ENCODE data around the gene FAAP100.
A peak's percentile ranks its signal among the peaks of the same experiment; 100 is the strongest.

Gene FAAP100

DNA sequence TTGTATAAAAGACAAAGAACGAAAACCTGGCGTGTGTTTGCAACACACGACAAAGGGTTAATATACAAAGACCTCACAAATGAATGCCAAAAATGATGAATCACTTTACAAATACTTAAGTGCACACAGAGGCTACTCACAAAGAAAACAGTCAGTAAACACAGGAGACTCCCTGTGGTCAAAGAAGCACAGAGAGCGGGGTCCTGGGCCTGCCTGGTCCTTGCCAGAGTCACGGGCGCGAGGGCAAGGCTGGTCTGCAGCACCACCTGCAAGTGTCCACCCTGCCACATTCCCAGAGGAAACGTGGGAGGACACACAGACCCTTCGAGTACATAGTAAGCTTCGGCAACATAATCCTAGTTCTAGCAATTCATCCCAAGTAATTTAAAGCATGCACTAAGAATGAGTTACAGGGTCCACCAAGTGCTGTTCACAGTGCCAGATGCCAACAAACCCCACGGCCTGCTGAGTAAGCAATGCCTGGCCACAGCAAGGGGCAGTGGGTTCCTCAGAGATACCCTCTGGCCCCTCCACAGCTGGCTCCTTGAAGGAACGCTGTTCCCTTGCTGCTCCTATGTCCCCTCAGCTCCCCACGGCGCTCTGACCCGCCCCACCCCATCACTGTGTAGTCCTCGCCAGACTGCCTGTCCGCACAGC lies 24.6 kb upstream of the FAAP100 start:
- DNase-seq, result no peak

- no peak for DNase-seq
Measured at GRCh38 chr17:81575836-81576235, 23.7 kb upstream of the FAAP100 start.

DNA sequence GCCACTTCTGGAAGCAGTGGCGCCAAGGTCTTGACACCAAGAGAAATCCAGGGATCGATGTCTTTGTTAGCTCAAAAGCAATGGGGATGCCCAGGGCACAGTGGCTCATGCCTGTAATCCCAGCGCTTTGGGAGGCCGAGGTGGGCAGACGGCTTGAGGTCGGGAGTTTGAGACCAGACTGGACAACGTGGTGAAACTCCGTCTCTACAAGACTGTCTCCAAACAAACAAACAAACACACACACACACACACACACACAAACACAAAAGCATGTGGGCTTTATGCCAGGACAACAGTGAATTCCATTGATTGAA lies 22.4 kb upstream of the FAAP100 start:
- DNase-seq, result no peak

DNA sequence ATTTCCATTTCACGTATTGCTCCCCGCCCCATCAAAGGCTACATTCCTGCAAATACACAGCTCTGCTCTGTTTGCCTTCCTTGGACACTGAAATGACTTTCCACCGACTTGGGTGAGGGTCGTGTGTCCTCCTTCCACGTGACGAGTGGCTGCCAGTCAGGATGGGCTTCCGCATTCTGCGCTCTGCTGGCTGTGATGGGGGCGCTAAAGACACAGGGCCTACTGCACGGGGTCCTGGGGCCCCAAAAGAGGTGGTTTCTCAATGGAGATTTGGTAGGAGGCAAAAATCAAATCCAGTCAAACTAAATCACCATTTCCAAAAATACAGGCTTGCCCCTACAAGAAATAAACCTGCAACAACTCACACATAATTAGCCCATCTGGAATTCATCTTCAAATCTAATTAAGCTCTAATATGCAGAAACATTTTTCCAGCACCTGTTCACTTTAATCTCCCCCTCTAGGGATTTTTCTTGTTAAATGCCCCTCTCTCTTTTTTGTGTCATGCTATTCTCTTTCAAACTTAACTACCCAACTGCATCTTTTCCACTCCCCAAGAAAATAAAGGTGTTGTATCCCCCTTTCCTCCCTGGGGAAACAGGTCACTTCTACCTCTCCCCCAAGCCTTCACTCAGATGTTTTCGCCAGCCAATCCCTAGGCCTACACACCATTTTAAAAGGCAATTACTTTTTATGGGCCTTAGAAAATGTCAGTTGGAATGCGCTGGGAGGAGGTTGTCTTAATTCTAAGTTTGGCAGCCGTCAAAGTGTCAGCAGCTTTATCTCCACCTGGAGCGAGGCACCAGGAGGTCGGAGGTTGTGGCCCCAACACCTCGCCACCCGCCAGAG lies 21.9 kb upstream of the FAAP100 start:
- DNase-seq, result no peak

DNA sequence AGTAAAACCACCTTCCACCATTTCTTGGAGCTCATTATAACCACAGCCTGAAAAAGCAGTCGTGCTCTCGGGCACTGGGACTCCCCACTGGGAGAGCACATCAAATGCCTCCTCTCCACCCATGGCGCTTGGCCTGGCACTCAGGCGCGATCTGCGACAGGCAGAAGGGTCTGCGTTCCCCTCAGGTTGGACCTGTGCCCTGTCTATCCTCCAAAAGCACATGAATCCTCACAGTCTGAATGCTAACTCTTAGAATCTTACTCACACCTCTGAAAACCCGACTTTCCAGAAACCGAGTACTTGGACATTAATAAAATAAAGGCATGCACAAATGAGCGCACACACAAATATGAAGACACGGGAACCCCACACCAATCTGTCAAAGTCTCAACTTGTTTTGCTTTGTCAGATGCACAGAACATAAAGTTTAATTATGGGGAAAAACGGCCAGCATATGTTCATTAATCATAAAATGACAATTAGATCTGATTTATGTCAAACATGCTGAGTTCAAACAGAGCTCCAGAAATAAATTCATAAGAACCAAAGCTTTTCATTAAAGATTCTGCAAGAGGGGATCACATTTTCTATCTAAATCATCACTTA lies 20.5 kb upstream of the FAAP100 start:
- no peak for DNase-seq

DNA sequence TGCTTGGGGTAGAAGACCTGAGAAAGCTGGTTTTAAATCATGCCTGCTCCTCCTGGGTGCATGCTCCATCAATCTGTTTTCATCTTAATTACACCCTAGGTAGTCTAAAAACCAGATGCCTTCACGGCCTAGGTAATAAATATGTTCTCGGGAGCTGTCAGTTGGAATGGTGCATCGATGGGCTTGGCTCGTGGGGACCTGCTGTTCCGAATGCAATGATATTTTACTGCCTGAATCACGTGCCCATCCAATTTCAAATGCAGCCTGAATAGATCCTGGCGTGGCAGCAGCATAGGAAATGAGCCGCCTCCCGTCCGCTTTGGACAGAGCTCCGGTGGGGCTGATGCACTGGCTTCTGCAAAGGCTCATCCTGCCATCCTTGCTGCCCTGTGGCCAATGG lies 18.8 kb upstream of the FAAP100 start:
- no peak for DNase-seq

DNA sequence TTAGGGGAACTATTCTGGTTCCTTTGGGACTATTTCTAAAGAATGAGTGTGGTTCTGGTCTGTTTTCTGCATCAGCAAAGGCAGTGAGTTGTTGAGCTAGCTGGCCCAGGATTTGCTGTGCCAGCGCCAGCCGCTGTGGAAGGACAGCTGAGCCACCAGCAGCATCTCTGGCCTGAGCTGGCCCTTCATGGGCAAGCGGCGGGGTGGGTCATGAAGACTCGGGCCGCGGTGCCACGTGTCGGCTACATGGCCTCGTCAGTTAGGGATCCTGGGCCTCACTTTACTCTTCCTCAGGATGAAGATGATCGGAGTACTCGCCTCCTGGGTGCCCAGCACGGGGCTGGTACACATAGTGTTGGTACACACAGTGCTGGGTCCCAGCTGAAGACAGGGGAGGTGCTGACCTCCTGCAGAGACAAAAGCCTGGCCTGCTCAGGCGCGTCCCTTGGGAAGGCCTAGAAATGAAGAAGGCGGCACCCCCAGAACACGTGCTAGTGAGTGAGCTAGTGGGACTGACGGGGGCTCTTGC lies 17.9 kb upstream of the FAAP100 start:
- no peak for DNase-seq

DNA sequence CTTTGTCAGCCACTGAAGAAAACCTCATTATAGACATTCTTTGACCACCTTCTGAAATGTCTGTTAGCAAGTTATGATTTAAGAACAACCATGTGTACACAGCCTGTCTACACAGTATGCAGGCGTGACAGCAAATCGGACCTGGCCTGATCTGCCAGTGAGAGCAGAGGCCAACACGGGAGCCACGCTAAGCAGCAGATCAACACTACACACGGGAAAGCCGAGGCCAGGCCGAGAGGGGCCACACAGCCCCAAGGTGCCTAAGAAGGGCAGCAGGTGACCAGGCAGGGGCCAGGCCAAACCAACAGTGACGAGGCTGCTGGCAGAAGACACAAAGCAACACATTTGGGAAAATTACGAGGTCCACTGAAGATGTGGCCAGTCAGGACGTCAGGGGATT lies 16.3 kb upstream of the FAAP100 start:
- no peak for DNase-seq

- DNase-seq, result no peak
Measured at GRCh38 chr17:81567191-81567590, 15.0 kb upstream of the FAAP100 start.

GRCh38 chr17:81566461-81567126 lies 14.4 kb upstream of the FAAP100 start:
- no peak for DNase-seq

GRCh38 chr17:81565231-81565630 lies 13.1 kb upstream of the FAAP100 start:
- DNase-seq, result no peak

DNA sequence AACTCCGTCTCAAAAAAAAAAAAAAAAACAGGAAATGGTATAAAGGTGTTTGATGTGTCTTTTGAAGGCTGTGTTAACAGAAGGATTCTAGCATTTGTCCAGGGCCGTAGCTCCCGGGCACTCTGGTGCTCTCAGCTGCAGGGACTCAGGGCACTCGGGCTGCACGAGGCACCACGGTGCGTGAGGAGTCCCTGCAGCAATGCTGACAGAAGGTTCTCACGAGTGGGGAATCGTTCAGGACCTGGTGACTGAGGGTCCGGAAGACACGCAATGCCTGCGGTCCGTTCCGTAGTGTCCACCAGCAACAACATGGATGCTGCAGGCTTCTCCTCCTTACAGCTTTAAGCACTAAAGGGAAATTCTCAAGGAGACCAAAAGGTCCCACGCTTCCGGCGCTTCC lies 12.6 kb upstream of the FAAP100 start:
- DNase-seq, result no peak

GRCh38 chr17:81563861-81564586 lies 11.9 kb upstream of the FAAP100 start:
- peak in 1 of 2 donors; percentile 20 for DNase-seq

- DNase-seq, result no peak
Measured at GRCh38 chr17:81561494-81561885, 9.3 kb upstream of the FAAP100 start.

GRCh38 chr17:81558941-81559806 lies 7.0 kb upstream of the FAAP100 start:
- peak in 1 of 2 donors; percentile 24 for DNase-seq

- DNase-seq, result no peak
Measured at GRCh38 chr17:81558115-81558468, 5.9 kb upstream of the FAAP100 start.

GRCh38 chr17:81557276-81558114 lies 5.3 kb upstream of the FAAP100 start:
- DNase-seq, result no peak

GRCh38 chr17:81556863-81557262 lies 4.7 kb upstream of the FAAP100 start:
- no peak for DNase-seq

DNA sequence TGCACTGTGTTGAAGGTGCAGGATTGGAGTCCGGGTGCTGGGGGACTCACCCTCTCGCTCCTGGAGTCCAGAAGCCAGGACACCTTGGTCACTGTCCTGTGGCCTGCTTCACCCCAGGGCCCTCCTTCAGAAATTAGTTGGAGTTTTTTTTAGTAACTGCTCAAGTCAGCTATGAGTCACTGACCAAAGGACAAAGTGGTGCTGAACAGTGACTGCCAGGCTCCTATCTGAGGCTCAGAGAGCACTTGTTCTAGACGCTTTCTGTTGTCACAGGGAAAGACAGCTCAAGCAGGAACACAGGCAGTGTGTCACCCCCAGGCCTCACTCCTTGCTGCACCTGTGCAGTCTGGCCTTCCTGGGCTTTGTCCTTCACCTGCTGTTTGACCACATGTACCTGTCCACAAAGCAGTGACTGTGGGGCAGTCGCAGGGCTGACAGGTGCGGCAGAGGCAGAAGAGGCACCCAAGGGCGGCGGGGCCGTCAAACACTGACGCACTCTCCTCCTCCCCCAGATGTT lies 4.1 kb upstream of the FAAP100 start:
- DNase-seq, result no peak

GRCh38 chr17:81553616-81554181 lies 1.5 kb upstream of the FAAP100 start:
- no peak for DNase-seq

All from CD4-positive, alpha-beta T cell treated with Interleukin-1 beta for 1 hour (primary cell).